ENCODE results near the gene ACTBL2.

GRCh38 chr5:57441557-57441956, 41.1 kb downstream of the ACTBL2 start:
- TF ChIP-seq CTCF (IDR thresholded peaks at IDR 0.05 in 8 of 11, conservative IDR thresholded peaks at IDR 0.05 in 3 of 11) = no peak
- TF ChIP-seq POLR2AphosphoS5 (IDR thresholded peaks at IDR 0.05) = no peak
- no peak for TF ChIP-seq POLR2A (IDR thresholded peaks at IDR 0.05)
